Upper lobe of left lung (tissue), 4 donors: ENCODE results near the gene ABCA9.

ENCODE experiments used
- POLR2A ChIP-seq, 4 donors: fragments of 450-650 bp; IDR thresholded peaks; one replicate each; pipeline ENCODE4 v1.5.1; 2016 to 2017; ENCODE audit warnings: antibody characterized with exemption in 4 of 4, mild to moderate bottlenecking in 2 of 4
- POLR2AphosphoS5 ChIP-seq, 2 donors: sonication (generic); formaldehyde crosslinking; IDR thresholded peaks; one replicate each; pipeline ENCODE4 v1.5.1; 2017; ENCODE audit warnings: antibody characterized with exemption in 2 of 2
- TF ChIP-seq, protein P1 (sequence below), 6 experiments: fragments of 450-650 bp in 4 of 6; fragments of 200-600 bp in 2 of 6; sonication (generic) in 2 of 6; IDR thresholded peaks; one replicate each; pipeline ENCODE4 v1.5.1; 2016 to 2019; ENCODE audit warnings: antibody characterized with exemption in 6 of 6

DNA sequence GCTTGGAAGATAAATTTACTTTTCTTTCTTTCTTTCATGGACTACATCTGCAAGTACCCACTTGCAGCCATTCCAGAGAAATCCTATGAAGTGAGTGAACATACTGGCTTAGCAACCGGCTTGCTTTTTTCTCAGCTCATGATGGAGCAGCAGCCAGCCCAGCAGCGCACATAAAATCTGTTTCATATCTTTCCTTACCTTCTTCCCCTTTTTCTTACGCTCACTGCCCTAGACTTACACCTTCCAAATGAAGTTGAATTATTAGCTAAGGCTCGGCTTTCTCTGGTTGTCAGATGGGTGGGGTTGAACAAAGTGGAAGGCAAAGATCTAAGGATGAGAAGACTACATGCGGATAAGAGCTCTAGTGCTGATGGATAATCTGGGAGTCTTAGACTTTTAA is 91.6 kb downstream of the ABCA9 start:
- TF ChIP-seq, protein P1, sequence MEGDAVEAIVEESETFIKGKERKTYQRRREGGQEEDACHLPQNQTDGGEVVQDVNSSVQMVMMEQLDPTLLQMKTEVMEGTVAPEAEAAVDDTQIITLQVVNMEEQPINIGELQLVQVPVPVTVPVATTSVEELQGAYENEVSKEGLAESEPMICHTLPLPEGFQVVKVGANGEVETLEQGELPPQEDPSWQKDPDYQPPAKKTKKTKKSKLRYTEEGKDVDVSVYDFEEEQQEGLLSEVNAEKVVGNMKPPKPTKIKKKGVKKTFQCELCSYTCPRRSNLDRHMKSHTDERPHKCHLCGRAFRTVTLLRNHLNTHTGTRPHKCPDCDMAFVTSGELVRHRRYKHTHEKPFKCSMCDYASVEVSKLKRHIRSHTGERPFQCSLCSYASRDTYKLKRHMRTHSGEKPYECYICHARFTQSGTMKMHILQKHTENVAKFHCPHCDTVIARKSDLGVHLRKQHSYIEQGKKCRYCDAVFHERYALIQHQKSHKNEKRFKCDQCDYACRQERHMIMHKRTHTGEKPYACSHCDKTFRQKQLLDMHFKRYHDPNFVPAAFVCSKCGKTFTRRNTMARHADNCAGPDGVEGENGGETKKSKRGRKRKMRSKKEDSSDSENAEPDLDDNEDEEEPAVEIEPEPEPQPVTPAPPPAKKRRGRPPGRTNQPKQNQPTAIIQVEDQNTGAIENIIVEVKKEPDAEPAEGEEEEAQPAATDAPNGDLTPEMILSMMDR (IDR thresholded peaks at IDR 0.05) = no peak
- TF ChIP-seq POLR2AphosphoS5 (IDR thresholded peaks at IDR 0.05) (no peak), POLR2A (IDR thresholded peaks at IDR 0.05) (no peak)
